ENCODE results near the gene CNTNAP1. TPM values are rescaled to one million over a fixed set of nuclear protein-coding genes. Genes with fewer than 3 reads are reported as not detected.
A peak's percentile ranks its signal among the peaks of the same experiment; 100 is the strongest.
"Not testable (repeated sequence)": the region's sequence is repeated elsewhere in the genome, so short reads cannot be mapped to it uniquely, and the experiment has no call there.

Gene CNTNAP1
- total RNA-seq, 3 donors from 2014 or later = 1.4 to 37.4 (median 7.1) TPM

GRCh38 chr17:42659079-42659931, 23.0 kb upstream of the CNTNAP1 start, which contains the start of gene TUBG2:
Gene TUBG2 (plus strand): TSS chr17:42659284. CDS start chr17:42659504, 220 bp downstream.
- Histone ChIP-seq H3K9me3 (no peaks in the 10 kb centered on the region), H3K4me3 (peak within 1 kb of the TSS; percentile 35), H3K4me1 (ENCODE audit: low read depth) (peaks cover 2% of the 10 kb centered on the region), H3K36me3 (ENCODE audit: low read depth) (no peaks in the 10 kb centered on the region)
- ATAC-seq (peak; percentile 82), DNase-seq (peak; percentile 76 to 88 (median 86))
- intact Hi-C loops (cut with DNase I, micrococcal nuclease) = no loop called here
- TF ChIP-seq, protein P1, sequence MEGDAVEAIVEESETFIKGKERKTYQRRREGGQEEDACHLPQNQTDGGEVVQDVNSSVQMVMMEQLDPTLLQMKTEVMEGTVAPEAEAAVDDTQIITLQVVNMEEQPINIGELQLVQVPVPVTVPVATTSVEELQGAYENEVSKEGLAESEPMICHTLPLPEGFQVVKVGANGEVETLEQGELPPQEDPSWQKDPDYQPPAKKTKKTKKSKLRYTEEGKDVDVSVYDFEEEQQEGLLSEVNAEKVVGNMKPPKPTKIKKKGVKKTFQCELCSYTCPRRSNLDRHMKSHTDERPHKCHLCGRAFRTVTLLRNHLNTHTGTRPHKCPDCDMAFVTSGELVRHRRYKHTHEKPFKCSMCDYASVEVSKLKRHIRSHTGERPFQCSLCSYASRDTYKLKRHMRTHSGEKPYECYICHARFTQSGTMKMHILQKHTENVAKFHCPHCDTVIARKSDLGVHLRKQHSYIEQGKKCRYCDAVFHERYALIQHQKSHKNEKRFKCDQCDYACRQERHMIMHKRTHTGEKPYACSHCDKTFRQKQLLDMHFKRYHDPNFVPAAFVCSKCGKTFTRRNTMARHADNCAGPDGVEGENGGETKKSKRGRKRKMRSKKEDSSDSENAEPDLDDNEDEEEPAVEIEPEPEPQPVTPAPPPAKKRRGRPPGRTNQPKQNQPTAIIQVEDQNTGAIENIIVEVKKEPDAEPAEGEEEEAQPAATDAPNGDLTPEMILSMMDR (IDR thresholded peaks at IDR 0.05) = no peak

GRCh38 chr17:42659932-42660274, 22.4 kb upstream of the CNTNAP1 start:
- H3K36me3 ChIP-seq (ENCODE audit: low read depth); DNase-seq; H3K4me1 ChIP-seq (ENCODE audit: low read depth); H3K4me3 ChIP-seq; intact Hi-C loops (cut with DNase I, micrococcal nuclease); H3K9me3 ChIP-seq: not testable (repeated sequence)
- peak; percentile 34 for ATAC-seq

DNA sequence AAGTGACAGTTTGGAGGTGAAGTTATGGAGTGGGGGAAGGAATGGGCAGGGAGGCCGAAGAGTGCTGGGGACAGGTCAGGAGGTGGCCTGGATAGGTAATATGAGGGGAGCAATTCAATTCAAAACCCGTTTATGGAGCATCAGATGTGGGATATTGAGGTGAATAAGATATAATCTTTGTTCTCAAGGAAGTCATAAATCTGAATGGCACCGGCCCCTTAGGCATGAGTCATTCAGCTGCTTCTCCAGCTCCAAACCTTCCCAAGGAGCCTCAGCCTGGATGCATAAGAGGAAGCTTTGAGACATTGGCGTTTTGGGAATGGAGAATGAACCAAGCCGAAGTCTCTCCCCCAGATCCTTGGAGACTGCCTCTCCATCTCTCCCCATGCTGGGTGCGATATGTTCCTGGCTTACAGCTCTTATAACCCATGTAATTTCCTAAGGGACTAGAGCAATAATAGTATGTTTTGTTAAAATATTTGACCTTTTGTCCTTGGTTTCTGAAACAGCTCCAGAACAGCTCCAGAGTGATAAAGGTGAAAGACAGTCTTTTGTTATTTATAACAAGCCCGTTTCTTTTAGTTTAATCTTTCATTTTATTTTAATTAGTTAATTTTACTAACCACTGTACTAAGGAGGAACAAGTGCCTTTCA, 21.5 kb upstream of the CNTNAP1 start:
- Histone ChIP-seq H3K9me3 (no peaks in the 10 kb centered on the region), H3K36me3 (ENCODE audit: low read depth) (no peaks in the 10 kb centered on the region), H3K4me1 (ENCODE audit: low read depth) (peaks cover 2% of the 10 kb centered on the region), H3K4me3 (no peak overlapping the region)
- TF ChIP-seq, protein P1 (IDR thresholded peaks at IDR 0.05) = no peak
- DNase-seq (no peak), ATAC-seq (peak; percentile 80)
- intact Hi-C loops (cut with DNase I, micrococcal nuclease) = no loop called here

GRCh38 chr17:42665581-42666001, 16.7 kb upstream of the CNTNAP1 start:
- TF ChIP-seq, protein P1 (IDR thresholded peaks at IDR 0.05) = no peak
- peaks cover 14% of the 10 kb centered on the region for H3K4me1 ChIP-seq (ENCODE audit: low read depth)
- no peaks in the 10 kb centered on the region for H3K9me3 ChIP-seq
- intact Hi-C loops (cut with DNase I, micrococcal nuclease) = no loop called here
- DNase-seq (no peak), ATAC-seq (no peak)
- no peaks in the 10 kb centered on the region for H3K36me3 ChIP-seq (ENCODE audit: low read depth)
- H3K4me3 ChIP-seq = no peak overlapping the region

DNA sequence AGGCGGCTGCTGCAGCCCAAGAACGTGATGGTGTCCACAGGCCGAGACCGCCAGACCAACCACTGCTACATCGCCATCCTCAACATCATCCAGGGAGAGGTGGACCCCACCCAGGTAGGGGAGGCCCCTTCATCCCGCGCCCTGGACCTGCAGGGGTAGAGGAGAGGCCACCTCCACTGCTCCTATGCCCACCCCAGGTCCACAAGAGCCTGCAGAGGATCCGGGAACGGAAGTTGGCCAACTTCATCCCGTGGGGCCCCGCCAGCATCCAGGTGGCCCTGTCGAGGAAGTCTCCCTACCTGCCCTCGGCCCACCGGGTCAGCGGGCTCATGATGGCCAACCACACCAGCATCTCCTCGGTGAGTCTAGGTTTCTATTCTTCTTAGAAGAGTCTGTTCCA, 16.2 kb upstream of the CNTNAP1 start:
- H3K36me3 ChIP-seq (ENCODE audit: low read depth); H3K9me3 ChIP-seq; H3K4me3 ChIP-seq; ATAC-seq; intact Hi-C loops (cut with DNase I, micrococcal nuclease); DNase-seq: not testable (repeated sequence)
- peaks cover 18% of the 10 kb centered on the region for H3K4me1 ChIP-seq (ENCODE audit: low read depth)

GRCh38 chr17:42667088-42667951, 15.0 kb upstream of the CNTNAP1 start:
- ATAC-seq = peak; percentile 92
- TF ChIP-seq, protein P1 (IDR thresholded peaks at IDR 0.05) = no peak
- peaks cover 19% of the 10 kb centered on the region for H3K4me1 ChIP-seq (ENCODE audit: low read depth)
- H3K4me3 ChIP-seq = no peak overlapping the region
- no peaks in the 10 kb centered on the region for H3K9me3 ChIP-seq
- peak; percentile 45 to 67 (median 57) for DNase-seq
- H3K36me3 ChIP-seq (ENCODE audit: low read depth) = no peaks in the 10 kb centered on the region
- intact Hi-C loops (cut with DNase I, micrococcal nuclease) = no loop called here
